ENCODE results near the gene RNF4.

- no peak for TF ChIP-seq CTCF (IDR thresholded peaks at IDR 0.05; ENCODE audit: low read length)
- TF ChIP-seq EZH2 (optimal IDR thresholded peaks at IDR 0.05; ENCODE audit: low read depth, low read length) = no peak
- TF ChIP-seq EZH2phosphoT487 (IDR thresholded peaks at IDR 0.05; ENCODE audit: low read length) = no peak
These were observed 40.3 kb upstream of the RNF4 start for GRCh38 chr4:2428496-2429213.
